Stimulated activated effector memory CD8-positive, alpha-beta T cell treated with anti-CD3 and anti-CD28 coated beads, Interleukin-12 subunit alpha, Interleukin-12 subunit beta, amount 100 ng/mL, for 72 hours (primary cell): Measurements from ENCODE around the gene MYOM1.

Source experiments
- ATAC-seq: fragments of 150-1000 bp; cut with Tn5 transposase; 2 replicates; pipeline ENCODE4 v1.10.0; 2021
- DNase-seq, 2 donors: peaks; one replicate each; pipeline ENCODE4 v3.0.0; 2021 to 2022; ENCODE audit warnings: low spot score in 2 of 2
- H3K27ac Mint-ChIP-seq: one replicate; pipeline ENCODE4 v1.8.0; 2022; ENCODE audit warnings: mild to moderate bottlenecking, mixed read lengths
- H3K36me3 Mint-ChIP-seq: one replicate; pipeline ENCODE4 v1.8.0; 2022; ENCODE audit warnings: mild to moderate bottlenecking, mixed read lengths
- H3K4me1 Mint-ChIP-seq: one replicate; pipeline ENCODE4 v1.8.0; 2022; ENCODE audit warnings: mixed read lengths
- H3K4me3 Mint-ChIP-seq: one replicate; pipeline ENCODE4 v1.8.0; 2022; ENCODE audit warnings: mild to moderate bottlenecking, mixed read lengths
- H3K9me3 Mint-ChIP-seq: one replicate; pipeline ENCODE4 v1.8.0; 2022; ENCODE audit warnings: mixed read lengths

Gene MYOM1

GRCh38 chr18:3219631-3220335 lies at the start of gene MYOM1:
MYOM1 (minus strand) TSS chr18:3219968; CDS start chr18:3215223, 4,745 bp downstream.
- Mint-ChIP-seq H3K9me3 (no peaks in the 10 kb centered on the region), H3K27ac (no peak within 1 kb of the TSS), H3K4me1 (peaks cover 16% of the 10 kb centered on the region), H3K4me3 (no peak within 1 kb of the TSS), H3K36me3 (no peaks in the 10 kb centered on the region)
- ATAC-seq (no peak), DNase-seq (peak in 1 of 2 donors; percentile 30)

DNA sequence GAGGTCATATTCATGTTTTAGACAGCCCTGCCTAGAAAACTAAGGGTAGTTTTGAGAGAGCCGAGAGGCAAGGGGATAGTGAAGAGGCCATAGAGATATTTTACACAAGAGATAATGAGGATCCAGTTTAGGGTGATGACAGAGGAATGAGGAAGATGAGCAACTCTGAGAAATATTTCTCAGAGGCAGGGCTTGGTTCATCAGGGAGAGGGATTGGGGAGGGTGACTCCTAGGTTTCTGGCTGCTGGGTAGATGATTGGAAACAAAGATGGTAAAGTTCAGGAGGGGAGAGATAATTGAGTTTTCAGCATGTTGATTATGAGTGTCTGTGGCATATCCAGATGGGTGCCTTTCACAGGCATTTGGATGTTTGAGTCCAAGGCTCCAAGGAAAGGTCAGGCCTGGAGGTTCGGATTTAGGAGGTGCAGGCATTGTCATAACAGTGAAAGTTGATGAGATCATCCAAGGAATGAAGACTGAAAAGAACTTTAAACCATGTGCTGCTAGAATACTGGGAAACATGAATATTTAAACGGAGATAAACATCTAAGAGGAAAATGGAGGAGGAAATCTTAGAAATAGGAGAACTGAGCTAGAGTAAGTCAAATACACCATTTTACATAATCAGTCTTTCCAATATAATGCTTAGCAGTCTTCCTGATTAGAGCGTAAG lies 49.6 kb upstream of the MYOM1 start:
- ATAC-seq (no peak), DNase-seq (no peak)
- H3K36me3 Mint-ChIP-seq = peaks cover 33% of the 10 kb centered on the region
- no peaks in the 10 kb centered on the region for H3K9me3 Mint-ChIP-seq
- H3K4me3 Mint-ChIP-seq = peak overlapping the region; percentile 40
- H3K4me1 Mint-ChIP-seq = peaks cover 84% of the 10 kb centered on the region
- H3K27ac Mint-ChIP-seq = peak overlapping the region; percentile 33

- peaks cover 23% of the 10 kb centered on the region for H3K36me3 Mint-ChIP-seq
- H3K4me1 Mint-ChIP-seq = peaks cover 89% of the 10 kb centered on the region
- DNase-seq (no peak), ATAC-seq (no peak)
- H3K4me3 Mint-ChIP-seq = peak overlapping the region; percentile 40
- no peaks in the 10 kb centered on the region for H3K9me3 Mint-ChIP-seq
- H3K27ac Mint-ChIP-seq = no peak overlapping the region
Measured at GRCh38 chr18:3268306-3268705, 48.5 kb upstream of the MYOM1 start.

DNA sequence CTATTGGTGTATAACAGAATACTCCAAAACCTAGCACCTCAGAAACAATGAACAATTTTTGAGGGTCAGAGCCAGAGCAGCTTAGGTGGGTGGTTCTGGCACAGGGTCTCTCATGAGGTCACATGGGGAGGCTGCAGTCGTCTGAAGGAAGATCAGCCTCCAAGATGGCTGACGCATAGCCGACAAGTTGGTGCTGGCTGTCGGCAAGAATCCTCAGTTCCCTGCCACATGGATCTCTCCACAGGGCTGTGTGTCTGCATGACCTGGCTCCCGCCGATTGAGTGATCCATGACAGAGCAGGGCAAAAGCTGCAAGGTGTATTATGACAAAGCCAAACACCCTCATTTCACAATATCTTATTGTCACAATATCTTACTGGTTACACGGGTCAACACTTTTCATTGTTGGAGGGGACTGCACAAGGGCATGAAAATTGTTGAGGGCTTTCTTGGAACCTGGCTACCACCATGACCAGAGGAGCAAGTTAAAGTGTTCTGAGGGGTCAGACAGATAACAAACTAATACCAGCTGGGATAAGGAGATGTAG lies 46.4 kb upstream of the MYOM1 start:
- DNase-seq = no peak
- Mint-ChIP-seq H3K27ac (peak overlapping the region; percentile 65), H3K9me3 (no peaks in the 10 kb centered on the region), H3K36me3 (peaks cover 18% of the 10 kb centered on the region), H3K4me3 (peak overlapping the region; percentile 15), H3K4me1 (peaks cover 81% of the 10 kb centered on the region)
- ATAC-seq = no peak

DNA sequence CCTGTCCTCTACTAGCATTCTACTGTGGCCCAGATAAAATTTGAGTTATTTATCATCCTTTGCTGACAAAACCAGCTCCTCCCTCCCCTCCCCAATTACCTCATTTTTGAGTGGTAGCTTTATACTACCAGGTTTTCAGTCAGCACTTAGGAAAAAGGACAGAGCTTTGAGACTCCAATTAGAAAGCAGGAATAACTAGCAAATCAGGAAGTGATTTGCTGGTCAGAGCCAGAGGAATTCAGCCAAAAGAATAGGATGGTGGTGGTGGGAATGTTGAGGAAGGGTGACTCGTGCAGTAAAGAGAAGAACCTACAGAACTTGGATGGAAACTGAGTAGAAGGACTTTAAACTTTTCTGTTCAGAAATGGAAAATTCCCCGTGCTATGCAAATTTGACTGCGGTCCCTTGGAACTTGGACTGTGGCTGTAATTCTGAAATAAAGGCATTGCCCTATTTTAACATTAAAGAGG lies 45.8 kb upstream of the MYOM1 start:
- peak overlapping the region; percentile 15 for H3K4me3 Mint-ChIP-seq
- peaks cover 82% of the 10 kb centered on the region for H3K4me1 Mint-ChIP-seq
- ATAC-seq = no peak
- peaks cover 21% of the 10 kb centered on the region for H3K36me3 Mint-ChIP-seq
- DNase-seq = no peak
- H3K9me3 Mint-ChIP-seq = no peaks in the 10 kb centered on the region
- peak overlapping the region; percentile 65 for H3K27ac Mint-ChIP-seq

GRCh38 chr18:3264362-3264761 lies 44.6 kb upstream of the MYOM1 start:
- Mint-ChIP-seq H3K9me3 (no peaks in the 10 kb centered on the region), H3K4me1 (peaks cover 83% of the 10 kb centered on the region), H3K4me3 (peak overlapping the region; percentile 89), H3K36me3 (peaks cover 21% of the 10 kb centered on the region), H3K27ac (peak overlapping the region; percentile 88)
- DNase-seq (no peak), ATAC-seq (no peak)

DNA sequence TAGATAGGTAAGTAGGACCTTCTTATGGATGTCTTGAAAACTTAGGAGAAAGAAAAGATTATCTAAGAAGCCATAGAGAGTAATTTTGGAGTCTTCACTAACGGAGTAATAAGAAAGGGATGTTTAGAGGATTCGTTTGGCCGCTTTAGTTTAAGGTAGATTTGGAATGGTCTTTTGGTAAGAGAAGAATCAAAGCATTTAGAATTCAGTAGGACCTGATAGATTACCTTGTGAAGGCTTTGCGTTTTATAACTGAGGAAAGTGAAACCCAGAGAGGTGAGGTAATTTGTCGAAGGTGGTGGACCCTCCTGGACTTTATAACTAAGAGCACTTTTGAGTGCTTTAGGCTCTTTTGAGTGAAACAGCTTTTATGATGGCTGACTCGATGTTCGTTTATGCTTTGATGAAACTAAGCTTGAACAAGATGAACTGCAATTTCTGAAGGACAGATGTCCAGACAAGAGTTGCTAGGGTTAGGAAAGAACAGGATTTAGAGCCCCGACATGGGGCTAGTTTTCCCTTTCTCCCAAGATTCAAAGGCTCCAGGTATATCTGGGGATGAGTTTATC lies 43.4 kb upstream of the MYOM1 start:
- Mint-ChIP-seq H3K27ac (peak overlapping the region; percentile 88), H3K4me3 (peak overlapping the region; percentile 89), H3K4me1 (peaks cover 82% of the 10 kb centered on the region), H3K9me3 (no peaks in the 10 kb centered on the region), H3K36me3 (peaks cover 25% of the 10 kb centered on the region)
- DNase-seq (no peak), ATAC-seq (no peak)

GRCh38 chr18:3262234-3263131 lies 42.7 kb upstream of the MYOM1 start:
- Mint-ChIP-seq H3K36me3 (peaks cover 33% of the 10 kb centered on the region), H3K9me3 (no peaks in the 10 kb centered on the region), H3K27ac (peak overlapping the region; percentile 98), H3K4me3 (peak overlapping the region; percentile 89), H3K4me1 (peaks cover 83% of the 10 kb centered on the region)
- peak; percentile 61 for ATAC-seq
- DNase-seq = peak; percentile 34 to 76

DNA sequence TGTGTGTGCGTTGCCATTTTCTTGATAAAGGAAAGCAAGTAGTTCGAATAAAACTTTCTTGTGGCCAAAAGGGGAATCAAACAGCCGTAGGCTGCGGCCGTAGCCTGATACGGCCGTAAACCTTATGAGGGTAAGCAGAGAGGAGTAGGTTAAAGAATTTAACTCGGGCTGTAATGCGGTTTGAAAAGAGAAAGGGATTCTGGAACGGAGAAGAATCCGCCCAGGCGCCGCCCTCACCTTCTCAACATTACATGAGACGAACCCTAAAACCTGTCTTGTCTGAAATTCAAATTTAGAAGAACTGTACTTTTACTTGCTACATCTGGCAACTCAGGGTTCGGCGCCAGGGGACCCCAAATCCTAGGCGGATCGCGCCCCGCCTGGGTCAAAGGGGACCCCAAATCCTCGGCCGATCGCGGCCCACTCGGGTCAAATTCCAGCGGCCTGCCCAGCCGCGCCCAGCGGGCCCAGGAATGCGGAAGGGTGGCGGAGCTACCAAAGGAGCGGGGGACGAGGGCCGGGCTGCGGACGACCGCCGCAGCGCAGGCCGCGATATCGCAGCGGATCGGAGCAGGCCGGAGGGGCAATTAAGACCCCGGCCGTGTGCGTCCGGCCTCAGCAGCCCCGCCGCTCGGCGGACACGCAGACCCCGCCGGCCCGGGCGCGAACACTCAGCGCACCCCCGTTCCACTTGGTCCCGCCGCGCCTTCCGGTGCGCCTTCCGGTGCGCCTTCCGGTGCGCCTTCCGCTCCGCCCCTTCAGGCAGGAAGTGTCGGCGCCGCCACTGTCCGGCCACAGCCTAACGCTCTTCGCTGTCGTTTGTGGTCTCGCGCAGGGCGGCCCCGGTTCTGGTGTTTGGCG lies 41.8 kb upstream of the MYOM1 start, which contains the start of gene MYL12B:
Gene MYL12B (plus strand): TSS at position 761 of the 861 bp plus-strand sequence. CDS start 10,766 bp downstream, outside the sequence.
- Mint-ChIP-seq H3K4me3 (peak within 1 kb of the TSS; percentile 89), H3K36me3 (peaks cover 42% of the 10 kb centered on the region), H3K9me3 (no peaks in the 10 kb centered on the region), H3K4me1 (peaks cover 83% of the 10 kb centered on the region), H3K27ac (peak within 1 kb of the TSS; percentile 98)
- peak; percentile 69 to 92 for DNase-seq
- ATAC-seq = peak; percentile 88

DNA sequence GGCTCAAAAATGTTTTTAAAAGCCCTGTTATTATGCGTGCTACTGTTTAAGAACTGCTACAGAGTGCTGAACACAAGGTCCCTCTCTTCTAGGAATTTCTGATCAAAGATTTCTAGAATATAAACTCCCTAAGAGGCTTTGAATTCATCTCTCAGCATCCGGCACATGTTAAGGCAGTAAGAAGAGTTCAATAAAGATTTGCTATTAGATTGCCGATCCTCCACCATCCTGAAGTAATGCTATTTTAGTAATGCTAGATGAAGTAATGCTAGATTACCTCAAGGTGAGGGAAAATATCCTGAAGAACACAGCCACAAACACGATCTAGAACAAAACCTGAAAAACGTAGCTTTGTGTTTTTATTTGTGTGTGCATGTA lies 41.2 kb upstream of the MYOM1 start:
- peaks cover 48% of the 10 kb centered on the region for H3K36me3 Mint-ChIP-seq
- peaks cover 83% of the 10 kb centered on the region for H3K4me1 Mint-ChIP-seq
- H3K4me3 Mint-ChIP-seq = peak overlapping the region; percentile 89
- ATAC-seq = no peak
- H3K27ac Mint-ChIP-seq = peak overlapping the region; percentile 98
- no peaks in the 10 kb centered on the region for H3K9me3 Mint-ChIP-seq
- no peak for DNase-seq

GRCh38 chr18:3257627-3258120 lies 37.9 kb upstream of the MYOM1 start:
- Mint-ChIP-seq H3K36me3 (peaks cover 70% of the 10 kb centered on the region), H3K9me3 (no peaks in the 10 kb centered on the region), H3K4me1 (peaks cover 79% of the 10 kb centered on the region), H3K27ac (peak overlapping the region; percentile 43), H3K4me3 (no peak overlapping the region)
- DNase-seq (no peak), ATAC-seq (no peak)

- Mint-ChIP-seq H3K27ac (peak overlapping the region; percentile 43), H3K4me1 (peaks cover 79% of the 10 kb centered on the region), H3K9me3 (no peaks in the 10 kb centered on the region), H3K36me3 (peaks cover 76% of the 10 kb centered on the region), H3K4me3 (no peak overlapping the region)
- no peak for ATAC-seq
- DNase-seq = no peak
Measured at GRCh38 chr18:3256693-3257626, 37.2 kb upstream of the MYOM1 start.

GRCh38 chr18:3255611-3256165 lies 35.9 kb upstream of the MYOM1 start:
- Mint-ChIP-seq H3K36me3 (peaks cover 73% of the 10 kb centered on the region), H3K27ac (peak overlapping the region; percentile 43), H3K4me3 (no peak overlapping the region), H3K9me3 (no peaks in the 10 kb centered on the region), H3K4me1 (peaks cover 83% of the 10 kb centered on the region)
- no peak for ATAC-seq
- peak in 1 of 2 donors; percentile 8 for DNase-seq
